Mammary epithelial cell (primary cell): ENCODE data around the gene GMNC.

Source experiments
- CTCF ChIP-seq, 2 donors: IDR thresholded peaks in 1 of 2; conservative IDR thresholded peaks in 1 of 2; 2 replicates each; pipeline ENCODE4 v1.5.1; 2011 to 2012; ENCODE audit warnings: inconsistent platforms in 2 of 2, low read length in 2 of 2, mild to moderate bottlenecking in 2 of 2, control low read depth in 1 of 2, low read depth in 1 of 2; ENCODE audit not compliant: insufficient read depth in 1 of 2; ENCODE audit errors: extremely low read depth in 1 of 2
- EZH2 ChIP-seq: IDR thresholded peaks from 2 replicates; pipeline ENCODE4 v1.6.1; 2012; ENCODE audit warnings: low read length, inconsistent platforms, borderline replicate concordance

- TF ChIP-seq CTCF (conservative IDR thresholded peaks at IDR 0.05 in 1 of 2, IDR thresholded peaks at IDR 0.05 in 1 of 2; ENCODE audit: extremely low read depth in 1 of 2, insufficient read depth in 1 of 2, low read depth in 1 of 2, low read length in 2 of 2) (peak in 1 of 2 donors; percentile 12), EZH2 (no peak)
Observed at GRCh38 chr3:190865828-190866227, 3.3 kb upstream of the GMNC start.
